ENCODE results near the gene EVA1C.

- no peak for TF ChIP-seq TAF1 (IDR thresholded peaks at IDR 0.05; ENCODE audit: borderline replicate concordance, low read depth, low read length)
- TF ChIP-seq POLR2AphosphoS5 (IDR thresholded peaks at IDR 0.05; ENCODE audit: low read length): no peak
- TF ChIP-seq ATF3 (IDR thresholded peaks at IDR 0.05; ENCODE audit: borderline replicate concordance, extremely low read depth, low read depth, low read length): no peak
- TF ChIP-seq CHD2 (IDR thresholded peaks at IDR 0.05; ENCODE audit: borderline replicate concordance, low read depth, low read length): no peak
- TF ChIP-seq CTCF (IDR thresholded peaks at IDR 0.05 in 2 of 3, conservative IDR thresholded peaks at IDR 0.05 in 1 of 3; ENCODE audit: control insufficient read depth in 2 of 3, extremely low read depth in 1 of 3, insufficient read depth in 1 of 3, low read depth in 3 of 3, low read length in 3 of 3): no peak
- no peak for TF ChIP-seq FOS (IDR thresholded peaks at IDR 0.05; ENCODE audit: borderline replicate concordance, extremely low read depth, insufficient read length)
- TF ChIP-seq RAD21 (IDR thresholded peaks at IDR 0.05; ENCODE audit: insufficient read depth, low read depth, low read length): no peak
- TF ChIP-seq, protein P1, sequence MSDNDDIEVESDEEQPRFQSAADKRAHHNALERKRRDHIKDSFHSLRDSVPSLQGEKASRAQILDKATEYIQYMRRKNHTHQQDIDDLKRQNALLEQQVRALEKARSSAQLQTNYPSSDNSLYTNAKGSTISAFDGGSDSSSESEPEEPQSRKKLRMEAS (IDR thresholded peaks at IDR 0.05; ENCODE audit: low read depth, low read length): no peak
- no peak for TF ChIP-seq NBN (IDR thresholded peaks at IDR 0.05)
- no peak for TF ChIP-seq BHLHE40 (IDR thresholded peaks at IDR 0.05; ENCODE audit: borderline replicate concordance in 1 of 2, low read depth in 2 of 2, low read length in 1 of 2)
- TF ChIP-seq SPI1 (IDR thresholded peaks at IDR 0.05; ENCODE audit: borderline replicate concordance, insufficient read depth, low read depth, low read length): no peak
- TF ChIP-seq GATAD2B (conservative IDR thresholded peaks at IDR 0.05; ENCODE audit: low read depth): no peak
- no peak for TF ChIP-seq PAX8 (IDR thresholded peaks at IDR 0.05)
Observed at GRCh38 chr21:32547018-32547417, 134.5 kb downstream of the EVA1C start.
